IPS DF 4.7 (cell line): ENCODE results near the gene PTPN3.
"Not testable (repeated sequence)": the region's sequence is repeated elsewhere in the genome, so short reads cannot be mapped to it uniquely, and the experiment has no call there.

Experiments
- DNase-seq: peaks from one replicate; pipeline ENCODE4 v3.0.0-alpha.2; 2013; ENCODE audit warnings: low spot score; ENCODE audit errors: extremely low read depth

PTPN3 gene

GRCh38 chr9:109399258-109399767 lies 98.8 kb downstream of the PTPN3 start:
- DNase-seq = no peak

GRCh38 chr9:109391176-109391575 lies 106.9 kb downstream of the PTPN3 start:
- DNase-seq = no peak

GRCh38 chr9:109387856-109388255 lies 110.3 kb downstream of the PTPN3 start:
- no peak for DNase-seq

- DNase-seq = no peak
Measured at GRCh38 chr9:109387206-109387605, 110.9 kb downstream of the PTPN3 start.

- no peak for DNase-seq
Measured at GRCh38 chr9:109385499-109385898, 112.6 kb downstream of the PTPN3 start.

GRCh38 chr9:109383947-109384346 lies 114.2 kb downstream of the PTPN3 start:
- DNase-seq = no peak

- no peak for DNase-seq
Measured at GRCh38 chr9:109383356-109383755, 114.8 kb downstream of the PTPN3 start.

GRCh38 chr9:109382585-109382984 lies 115.5 kb downstream of the PTPN3 start:
- no peak for DNase-seq

- no peak for DNase-seq
Measured at GRCh38 chr9:109382182-109382581, 115.9 kb downstream of the PTPN3 start.

- DNase-seq = no peak
Measured at GRCh38 chr9:109381011-109381729, 116.9 kb downstream of the PTPN3 start.

GRCh38 chr9:109379513-109379912 lies 118.6 kb downstream of the PTPN3 start:
- no peak for DNase-seq

GRCh38 chr9:109378316-109378715 lies 119.8 kb downstream of the PTPN3 start:
- no peak for DNase-seq

- no peak for DNase-seq
Measured at GRCh38 chr9:109372246-109372645, 125.9 kb downstream of the PTPN3 start.

GRCh38 chr9:109371374-109371773 lies 126.7 kb downstream of the PTPN3 start:
- DNase-seq = no peak

GRCh38 chr9:109369285-109369684 lies 128.8 kb downstream of the PTPN3 start:
- no peak for DNase-seq

GRCh38 chr9:109360771-109361170 lies 137.3 kb downstream of the PTPN3 start:
- no peak for DNase-seq

GRCh38 chr9:109358968-109359603 lies 139.0 kb downstream of the PTPN3 start:
- DNase-seq = not testable (repeated sequence)

- DNase-seq = no peak
Measured at GRCh38 chr9:109355564-109356297, 142.4 kb downstream of the PTPN3 start.

- DNase-seq = no peak
Measured at GRCh38 chr9:109354190-109354589, 143.9 kb downstream of the PTPN3 start.

- DNase-seq = no peak
Measured at GRCh38 chr9:109351032-109351431, 147.1 kb downstream of the PTPN3 start.

GRCh38 chr9:109349421-109349846 lies 148.7 kb downstream of the PTPN3 start:
- DNase-seq = no peak

- no peak for DNase-seq
Measured at GRCh38 chr9:109346904-109347303, 151.2 kb downstream of the PTPN3 start.
